Peyer's patch (tissue), 4 donors: Measurements from ENCODE around the gene INTS6. TPM values are rescaled to one million over a fixed set of nuclear protein-coding genes. Genes with fewer than 3 reads are reported as not detected.

Source experiments
- DNase-seq, 3 donors: peaks; one replicate each; pipeline ENCODE4 v3.0.0-alpha.2; 2017 to 2019
- H3K27ac ChIP-seq, 4 donors: fragments of 200-600 bp; sonication (generic); one replicate each; pipeline ENCODE4 v1.5.1; 2016 to 2019
- H3K27me3 ChIP-seq, 2 donors: fragments of 200-600 bp; sonication (generic); one replicate each; pipeline ENCODE4 v1.5.1; 2019
- H3K36me3 ChIP-seq, 3 donors: fragments of 200-600 bp; sonication (generic); one replicate each; pipeline ENCODE4 v1.5.1; 2016 to 2019
- H3K4me1 ChIP-seq, 4 donors: fragments of 200-600 bp; sonication (generic); one replicate each; pipeline ENCODE4 v1.5.1; 2016 to 2019
- H3K4me3 ChIP-seq, 4 donors: fragments of 200-600 bp; sonication (generic); 1 replicate in 3 of 4; 2 replicates in 1 of 4; pipeline ENCODE4 v1.5.1; 2016 to 2019; ENCODE audit warnings: mild to moderate bottlenecking in 1 of 4
- H3K9me3 ChIP-seq, 4 donors: fragments of 200-600 bp; sonication (generic); one replicate each; pipeline ENCODE4 v1.5.1; 2016 to 2019; ENCODE audit warnings: mild to moderate bottlenecking in 1 of 4
- CTCF ChIP-seq, 6 experiments: fragments of 450-650 bp in 4 of 6; fragments of 200-600 bp in 2 of 6; sonication (generic) in 1 of 6; IDR thresholded peaks; one replicate each; pipeline ENCODE4 v1.5.1; 2017 to 2019; ENCODE audit warnings: antibody characterized with exemption in 6 of 6, mild to moderate bottlenecking in 3 of 6, moderate library complexity in 1 of 6
- POLR2A ChIP-seq, 2 donors: fragments of 450-650 bp; IDR thresholded peaks; one replicate each; pipeline ENCODE4 v1.5.1; 2017; ENCODE audit warnings: antibody characterized with exemption in 2 of 2, mild to moderate bottlenecking in 2 of 2, moderate library complexity in 2 of 2
- total RNA-seq, 4 donors: library from RNA; depleted of rRNA; stranded (reverse); fragments of >200 nt; gene quantifications; one replicate each; pipeline ENCODE4 v1.1.0, GENCODE V29; 2016

Gene INTS6
- total RNA-seq, 4 donors from 2014 or later, result 28.9 to 46.4 (median 33.5) TPM

- TF ChIP-seq CTCF (IDR thresholded peaks at IDR 0.05) (no peak), POLR2A (IDR thresholded peaks at IDR 0.05) (no peak)
- no peak overlapping the region for H3K27ac ChIP-seq
- no peaks in the 10 kb centered on the region for H3K36me3 ChIP-seq
- no peaks in the 10 kb centered on the region for H3K4me1 ChIP-seq
- no peaks in the 10 kb centered on the region for H3K9me3 ChIP-seq
- no peak for DNase-seq
- no peaks in the 10 kb centered on the region for H3K27me3 ChIP-seq
- no peak overlapping the region for H3K4me3 ChIP-seq
Observed at GRCh38 chr13:51467730-51468129, 14.9 kb upstream of the INTS6 start.

- H3K27me3 ChIP-seq, result no peaks in the 10 kb centered on the region
- TF ChIP-seq CTCF (IDR thresholded peaks at IDR 0.05), result no peak
- no peak for TF ChIP-seq POLR2A (IDR thresholded peaks at IDR 0.05)
Observed at GRCh38 chr13:51465124-51465523, 12.3 kb upstream of the INTS6 start.

GRCh38 chr13:51457086-51457815, 4.4 kb upstream of the INTS6 start:
- DNase-seq, result no peak
- H3K4me3 ChIP-seq, result no peak overlapping the region
- no peaks in the 10 kb centered on the region for H3K9me3 ChIP-seq
- H3K4me1 ChIP-seq, result peaks cover 0 to 12% (median 4%) of the 10 kb centered on the region in 4 donors
- TF ChIP-seq CTCF (IDR thresholded peaks at IDR 0.05), result no peak
- TF ChIP-seq POLR2A (IDR thresholded peaks at IDR 0.05), result no peak
- H3K27me3 ChIP-seq, result no peaks in the 10 kb centered on the region
- H3K36me3 ChIP-seq, result peaks cover 0 to 10% (median 0%) of the 10 kb centered on the region in 3 donors
- H3K27ac ChIP-seq, result no peak overlapping the region

More at GRCh38 chr13:51465124-51465523, 12.3 kb upstream of the INTS6 start:
- H3K4me3 ChIP-seq, result no peak overlapping the region
- no peak overlapping the region for H3K27ac ChIP-seq
- DNase-seq, result no peak
- no peaks in the 10 kb centered on the region for H3K36me3 ChIP-seq
- no peaks in the 10 kb centered on the region for H3K4me1 ChIP-seq
- no peaks in the 10 kb centered on the region for H3K9me3 ChIP-seq

DNA sequence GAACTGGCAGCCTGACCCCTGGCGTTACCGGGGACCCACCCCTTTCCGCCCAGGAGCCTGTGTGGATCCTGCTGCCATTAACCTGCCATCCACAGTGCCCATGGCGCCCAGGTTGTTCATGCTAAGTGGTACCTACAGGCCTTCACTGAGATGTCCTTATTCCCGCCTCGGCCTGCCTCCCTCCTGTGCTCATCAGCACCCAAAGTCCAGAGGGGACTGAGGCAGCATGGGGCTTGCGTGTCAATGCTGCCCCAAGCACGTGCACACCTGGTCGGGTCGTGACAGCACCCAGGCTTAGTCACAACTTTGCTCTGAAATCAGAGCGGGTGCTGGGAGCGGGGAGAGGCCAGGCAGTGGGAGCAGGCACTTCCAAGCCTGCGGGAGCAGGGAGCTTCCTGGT, 3.7 kb upstream of the INTS6 start:
- H3K4me1 ChIP-seq, result peaks cover 0 to 12% (median 4%) of the 10 kb centered on the region in 4 donors
- no peaks in the 10 kb centered on the region for H3K9me3 ChIP-seq
- H3K27me3 ChIP-seq, result no peaks in the 10 kb centered on the region
- no peak for DNase-seq
- TF ChIP-seq POLR2A (IDR thresholded peaks at IDR 0.05) (no peak), CTCF (IDR thresholded peaks at IDR 0.05) (no peak)
- H3K27ac ChIP-seq, result no peak overlapping the region
- H3K4me3 ChIP-seq, result no peak overlapping the region
- peaks cover 0 to 10% (median 0%) of the 10 kb centered on the region in 3 donors for H3K36me3 ChIP-seq

- peaks cover 0 to 16% (median 7%) of the 10 kb centered on the region in 4 donors for H3K4me1 ChIP-seq
- no peak for DNase-seq
- H3K27me3 ChIP-seq, result no peaks in the 10 kb centered on the region
- H3K36me3 ChIP-seq, result peaks cover 0 to 10% (median 0%) of the 10 kb centered on the region in 3 donors
- H3K4me3 ChIP-seq, result no peak overlapping the region
- no peaks in the 10 kb centered on the region for H3K9me3 ChIP-seq
- no peak overlapping the region for H3K27ac ChIP-seq
- TF ChIP-seq POLR2A (IDR thresholded peaks at IDR 0.05) (no peak), CTCF (IDR thresholded peaks at IDR 0.05) (no peak)
Observed at GRCh38 chr13:51455532-51455931, 2.7 kb upstream of the INTS6 start.
